ENCODE data around the gene ETHE1. TPM values are rescaled to one million over a fixed set of nuclear protein-coding genes. Genes with fewer than 3 reads are reported as not detected.

The ETHE1 gene
- total RNA-seq, 2 experiments from 2014 or later, result 90.7 to 91.1 TPM

Other genes starting within 250 kb of the ETHE1 start
- gene CD177, start 173.5 kb downstream of the ETHE1 start, total RNA-seq, result not detected
- not detected for gene TEX101, start 112.3 kb downstream of the ETHE1 start, total RNA-seq
- 1 to 10 TPM in 1 of 2 experiments, under 1 TPM in 1; 0.63 to 1.0 TPM for gene LYPD3, start 61.6 kb downstream of the ETHE1 start, total RNA-seq
- 10 to 100 TPM; 12.0 to 15.2 TPM for gene PHLDB3, start 22.5 kb downstream of the ETHE1 start, total RNA-seq
- 1 to 10 TPM; 4.1 to 4.8 TPM for gene ZNF575, start 6.0 kb upstream of the ETHE1 start, total RNA-seq
- gene XRCC1, start 48.3 kb upstream of the ETHE1 start, total RNA-seq, result 10 to 100 TPM; 42.5 to 46.1 TPM
- gene PINLYP, start 48.6 kb upstream of the ETHE1 start, total RNA-seq, result 1 to 10 TPM; 3.7 to 4.4 TPM
- 10 to 100 TPM; 15.3 to 16.5 TPM for gene IRGQ, start 68.9 kb upstream of the ETHE1 start, total RNA-seq
- gene ZNF576, start 69.4 kb upstream of the ETHE1 start, total RNA-seq, result 10 to 100 TPM; 13.2 to 13.5 TPM
- gene SRRM5, start 84.9 kb upstream of the ETHE1 start, total RNA-seq, result under 1 TPM; 0.28 to 0.45 TPM
- 10 to 100 TPM; 19.7 to 20.6 TPM for gene ZNF428, start 92.4 kb upstream of the ETHE1 start, total RNA-seq
- gene CADM4, start 112.6 kb upstream of the ETHE1 start, total RNA-seq, result under 1 TPM; 0.43 to 0.60 TPM
- gene PLAUR, start 143.0 kb upstream of the ETHE1 start, total RNA-seq, result 10 to 100 TPM; 29.2 to 29.3 TPM
- not detected for gene IRGC, start 188.9 kb upstream of the ETHE1 start, total RNA-seq
- 10 to 100 TPM; 58.1 to 64.6 TPM for gene SMG9, start 227.8 kb upstream of the ETHE1 start, total RNA-seq

All from activated CD4-positive, alpha-beta memory T cell treated with anti-CD3 and anti-CD28 coated beads, Interleukin-2, amount 10 ng/mL, durations not matched to agents 7 days and 5 days (primary cell).